Psoas muscle (tissue), 8 donors: ENCODE measurements around the gene GJC1. TPM values are rescaled to one million over a fixed set of nuclear protein-coding genes. Genes with fewer than 3 reads are reported as not detected.
A peak's percentile ranks its signal among the peaks of the same experiment; 100 is the strongest.
"Not testable (repeated sequence)": the region's sequence is repeated elsewhere in the genome, so short reads cannot be mapped to it uniquely, and the experiment has no call there.

Source experiments
- ATAC-seq, 4 donors: fragments of 200-7000 bp; cut with Tn5 transposase; one replicate each; pipeline ENCODE4 v1.9.1; 2020; ENCODE audit warnings: moderate library complexity in 3 of 4, mild to moderate bottlenecking in 2 of 4
- DNase-seq, 2 donors: peaks; one replicate each; pipeline ENCODE4 v3.0.0-alpha.2; 2020
- H3K27ac ChIP-seq: fragments of 200-600 bp; one replicate; pipeline ENCODE4 v1.8.0; 2022
- H3K27me3 ChIP-seq, 3 donors: fragments of 200-600 bp in 1 of 3; one replicate each; pipeline versions ENCODE4 v1.6.1 to v1.8.0; 2013 to 2022; ENCODE audit warnings: low read length in 2 of 3, mild to moderate bottlenecking in 2 of 3, moderate library complexity in 1 of 3; ENCODE audit not compliant: insufficient read depth in 3 of 3
- H3K36me3 ChIP-seq, 2 donors: fragments of 200-600 bp in 1 of 2; one replicate each; pipeline versions ENCODE4 v1.6.1 to v1.8.0; 2013 to 2022; ENCODE audit warnings: low read depth in 1 of 2, mild to moderate bottlenecking in 1 of 2, moderate library complexity in 1 of 2; ENCODE audit not compliant: insufficient read depth in 1 of 2
- H3K4me1 ChIP-seq: fragments of 200-600 bp; one replicate; pipeline ENCODE4 v1.8.0; 2022
- H3K4me3 ChIP-seq: fragments of 200-600 bp; one replicate; pipeline ENCODE4 v1.8.0; 2022; ENCODE audit warnings: mild to moderate bottlenecking
- H3K9me3 ChIP-seq: fragments of 200-600 bp; one replicate; pipeline ENCODE4 v1.8.0; 2022
- CTCF ChIP-seq: fragments of 200-600 bp; IDR thresholded peaks from one replicate; pipeline ENCODE4 v1.8.0; 2022; ENCODE audit warnings: antibody characterized with exemption
- WGBS, 3 donors: extraction: QIAGEN DNeasy Blood & Tissue Kit; methylation state at CpG; one replicate each; pipeline versions ENCODE4 v1.1.6 to v1.1.7; 2013; 5-methylcytosine and 5-hydroxymethylcytosine counted together
- intact Hi-C, 2 donors: fragments of 100-400 bp; cut with DNase I; formaldehyde crosslinking; loops; one replicate each; pipeline versions ENCODE4 v1.11.0 to v1.14.2; 2022
- polyA plus RNA-seq, 3 donors: library from polyadenylated mRNA; stranded (reverse); fragments of 200-250 nt; gene quantifications; one replicate each; pipeline ENCODE4 v1.2.3, GENCODE V29; 2013
- total RNA-seq, 4 donors: library from RNA; stranded (reverse); fragmentation: NEBNext Ultra II Directional in 2 of 4; extraction: Animal tissue kit (Norgen Biotek cat#: 25700) in 2 of 4; gene quantifications; one replicate each; pipeline versions ENCODE4 v1.2.1 to v1.2.4, GENCODE V29; 2021 to 2023
- donor health status: healthy with polysubstance abuse.
- donor health status: DM: no; HTN: no; CAD: no; lungs with moderate emphysema.
- donor health status: Bipolar disorder and iron deficiency.
- donor health status: healthy.
- donor health status: DM: yes; HTN: yes; CAD: no.
- donor health status: DM: no; HTN: no; CAD: no.
- donor health status: DM: no; HTN: no; CAD: no.
- donor health status: DM: yes; HTN: yes; CAD: no.

Gene GJC1
- total and polyA plus RNA-seq, 7 donors = 2.2 to 7.9 (median 4.7) TPM

- intact Hi-C loops = no loop called here
- H3K4me1 ChIP-seq = no peaks in the 10 kb centered on the region
- no peak overlapping the region for H3K27ac ChIP-seq
Observed at GRCh38 chr17:44827863-44828262, 2.2 kb downstream of the GJC1 start.

GRCh38 chr17:44826123-44826790 lies 3.8 kb downstream of the GJC1 start:
- no peaks in the 10 kb centered on the region for H3K9me3 ChIP-seq
- H3K4me3 ChIP-seq = peak overlapping the region; percentile 68
- no peak for DNase-seq
- no peak for ATAC-seq
- TF ChIP-seq CTCF = no peak
- H3K27me3 ChIP-seq = peaks cover 4 to 82% (median 17%) of the 10 kb centered on the region in 3 donors
- no peak overlapping the region for H3K27ac ChIP-seq
- intact Hi-C loops = no loop called here
- 87 to 92% (median 88%) methylated on average over 15 of the region's 15 CpGs for WGBS, 3 donors
- no peaks in the 10 kb centered on the region for H3K36me3 ChIP-seq
- no peaks in the 10 kb centered on the region for H3K4me1 ChIP-seq

More at GRCh38 chr17:44827863-44828262, 2.2 kb downstream of the GJC1 start:
- no peak for TF ChIP-seq CTCF
- H3K27me3 ChIP-seq = peaks cover 4 to 87% (median 19%) of the 10 kb centered on the region in 3 donors
- peak overlapping the region; percentile 68 for H3K4me3 ChIP-seq
- WGBS, 3 donors = 66 to 72% (median 70%) methylated on average over 1 of the region's 1 CpG
- ATAC-seq (no peak), DNase-seq (no peak)
- no peaks in the 10 kb centered on the region for H3K36me3 ChIP-seq
- H3K9me3 ChIP-seq = no peaks in the 10 kb centered on the region

- not testable (repeated sequence) for DNase-seq, ATAC-seq
Observed at GRCh38 chr17:44825236-44825635, 4.9 kb downstream of the GJC1 start.

GRCh38 chr17:44820631-44821212 lies 9.4 kb downstream of the GJC1 start:
- Histone ChIP-seq H3K27me3 (peaks cover 0 to 41% (median 0%) of the 10 kb centered on the region in 3 donors), H3K4me3 (no peak overlapping the region), H3K9me3 (no peaks in the 10 kb centered on the region), H3K4me1 (no peaks in the 10 kb centered on the region), H3K36me3 (no peaks in the 10 kb centered on the region), H3K27ac (no peak overlapping the region)
- ATAC-seq = no peak
- TF ChIP-seq CTCF = no peak
- DNase-seq = no peak
- WGBS, 3 donors = 28 to 32% (median 31%) methylated on average over 7 of the region's 7 CpGs
- intact Hi-C loops = no loop called here

More at GRCh38 chr17:44825236-44825635, 4.9 kb downstream of the GJC1 start:
- 86 to 91% (median 90%) methylated on average over 9 of the region's 9 CpGs for WGBS, 3 donors
- H3K9me3 ChIP-seq, H3K4me3 ChIP-seq, intact Hi-C loops, H3K4me1 ChIP-seq, H3K36me3 ChIP-seq, H3K27ac ChIP-seq: not testable (repeated sequence)
- peaks cover 0 to 71% (median 9%) of the 10 kb centered on the region in 3 donors for H3K27me3 ChIP-seq

- peaks cover 0 to 24% (median 0%) of the 10 kb centered on the region in 3 donors for H3K27me3 ChIP-seq
- H3K27ac ChIP-seq, H3K9me3 ChIP-seq, ATAC-seq, H3K4me1 ChIP-seq, H3K36me3 ChIP-seq, intact Hi-C loops, H3K4me3 ChIP-seq, DNase-seq: not testable (repeated sequence)
- 87 to 95% (median 87%) methylated on average over 6 of the region's 6 CpGs for WGBS, 3 donors
Observed at GRCh38 chr17:44818508-44818907, 11.6 kb downstream of the GJC1 start.
